ENCODE results near the gene TEX11. TPM values are rescaled to one million over a fixed set of nuclear protein-coding genes. Genes with fewer than 3 reads are reported as not detected.

The TEX11 gene
- total and polyA plus RNA-seq, 10 of the 15 experiments (the other 5 are each of a cell fraction or from before 2014, with no cell fraction given) = not detected

GRCh38 chrX:70878902-70879301 is 29.6 kb downstream of the TEX11 start:
- POLR2A ChIA-PET = no interaction called here
- Histone ChIP-seq H3K4me2 (ENCODE audit: control insufficient read depth, insufficient read depth) (no peak overlapping the region), H3K36me3 (ENCODE audit: control insufficient read depth in 2 of 2, insufficient read depth in 2 of 2, low read length in 1 of 2) (no peaks in the 10 kb centered on the region), H3K9me3 (replicated peaks; ENCODE audit: control insufficient read depth, insufficient read depth, low read length) (no peaks in the 10 kb centered on the region), H3K27me3 (replicated peaks in 1 of 2; ENCODE audit: control insufficient read depth in 2 of 2, insufficient read depth in 2 of 2, low read length in 1 of 2) (no peaks in the 10 kb centered on the region), H3K4me3 (no peak overlapping the region), H3K4me1 (ENCODE audit: control insufficient read depth, insufficient read depth, low read length) (no peaks in the 10 kb centered on the region), H4K20me1 (ENCODE audit: control insufficient read depth, insufficient read depth) (no peaks in the 10 kb centered on the region), H2AFZ (ENCODE audit: control insufficient read depth, low read depth, low read length) (no peak overlapping the region), H3K9ac (ENCODE audit: control insufficient read depth, insufficient read depth, low read length) (no peak overlapping the region), H3K79me2 (ENCODE audit: control insufficient read depth, insufficient read depth, low read length) (no peaks in the 10 kb centered on the region), H3K27ac (ENCODE audit: control insufficient read depth, insufficient read depth) (no peak overlapping the region)
- CTCF ChIA-PET = no interaction called here
- 5% methylated on average over 2 of the region's 2 CpGs for WGBS (ENCODE audit: insufficient coverage, insufficient replicate concordance, low lambda C conversion rate, missing lambda C conversion rate)
- ATAC-seq = no peak; the same call in 2 of the 3 replicates
- no TSS peak for BruUV-seq (replicated peaks)
- in situ Hi-C loops (cut with MboI) (no loop called here), intact Hi-C loops (cut with micrococcal nuclease; ENCODE audit: unreplicated experiment) (no loop called here)
- SMC1A ChIA-PET (ENCODE audit: uncharacterized antibody, unreplicated experiment) = no interaction called here
- RAD21 ChIA-PET (ENCODE audit: unreplicated experiment) = no interaction called here
- FAIRE-seq = no peak
- peak; percentile 1 for DNase-seq (ENCODE audit: low read depth, low spot score)
- TF ChIP-seq RUNX3 (IDR thresholded peaks at IDR 0.05; ENCODE audit: low read length) (peak; percentile 58), RELA (IDR thresholded peaks at IDR 0.05; ENCODE audit: borderline replicate concordance, partially characterized antibody) (no peak)

DNA sequence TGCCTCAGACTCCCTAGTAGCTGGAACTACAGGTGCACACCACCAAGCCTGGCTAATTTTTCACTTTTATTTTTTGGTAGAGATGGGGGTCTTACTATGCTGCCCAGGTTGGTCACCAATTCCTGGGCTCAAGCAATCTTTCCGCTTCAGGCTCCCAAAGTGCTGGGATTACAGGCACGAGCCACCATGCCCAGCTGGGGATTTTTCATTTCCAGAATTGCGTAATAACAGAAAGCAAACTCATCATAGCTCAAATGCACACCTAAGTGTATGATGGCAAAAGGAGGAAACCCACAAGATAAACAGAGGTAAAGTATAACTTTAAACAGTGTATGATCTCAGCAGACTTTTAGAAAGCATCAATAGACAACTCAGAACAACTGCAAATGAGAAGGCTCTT is 56.2 kb downstream of the TEX11 start:
- DNase-seq (ENCODE audit: low read depth, low spot score) (no peak), FAIRE-seq (no peak), ATAC-seq (no peak)
- ChIA-PET POLR2A (no interaction called here), RAD21 (ENCODE audit: unreplicated experiment) (no interaction called here), CTCF (no interaction called here), SMC1A (ENCODE audit: uncharacterized antibody, unreplicated experiment) (no interaction called here)
- H3K27ac ChIP-seq (ENCODE audit: control insufficient read depth, insufficient read depth) = no peak overlapping the region
- H3K79me2 ChIP-seq (ENCODE audit: control insufficient read depth, insufficient read depth, low read length) = no peaks in the 10 kb centered on the region
- H3K36me3 ChIP-seq (ENCODE audit: control insufficient read depth in 2 of 2, insufficient read depth in 2 of 2, low read length in 1 of 2) = no peaks in the 10 kb centered on the region
- no peaks in the 10 kb centered on the region for H3K27me3 ChIP-seq (replicated peaks in 1 of 2; ENCODE audit: control insufficient read depth in 2 of 2, insufficient read depth in 2 of 2, low read length in 1 of 2)
- no peak overlapping the region for H3K9ac ChIP-seq (ENCODE audit: control insufficient read depth, insufficient read depth, low read length)
- 45% methylated on average over 3 of the region's 3 CpGs for WGBS (ENCODE audit: insufficient coverage, insufficient replicate concordance, low lambda C conversion rate, missing lambda C conversion rate)
- BruUV-seq (replicated peaks) = no TSS peak
- no peak overlapping the region for H2AFZ ChIP-seq (ENCODE audit: control insufficient read depth, low read depth, low read length)
- no peak overlapping the region for H3K4me2 ChIP-seq (ENCODE audit: control insufficient read depth, insufficient read depth)
- H3K9me3 ChIP-seq (replicated peaks; ENCODE audit: control insufficient read depth, insufficient read depth, low read length) = no peaks in the 10 kb centered on the region
- H4K20me1 ChIP-seq (ENCODE audit: control insufficient read depth, insufficient read depth) = no peaks in the 10 kb centered on the region
- TF ChIP-seq STAT1 (conservative IDR thresholded peaks at IDR 0.05) = no peak
- TF ChIP-seq ZBTB4 (CRISPR knock-in tag; IDR thresholded peaks at IDR 0.05) = no peak
- no peak for TF ChIP-seq PAX5 (IDR thresholded peaks at IDR 0.05; ENCODE audit: borderline replicate concordance, low read depth, low read length)
- TF ChIP-seq RB1 (IDR thresholded peaks at IDR 0.05; ENCODE audit: borderline replicate concordance) = no peak
- TF ChIP-seq ATF7 (IDR thresholded peaks at IDR 0.05; ENCODE audit: low read depth) = no peak
- TF ChIP-seq TCF3 (IDR thresholded peaks at IDR 0.05; ENCODE audit: borderline replicate concordance, insufficient read depth, low read depth, low read length) = no peak
- TF ChIP-seq CHD1 (IDR thresholded peaks at IDR 0.05; ENCODE audit: low read depth, low read length) = no peak
- no peak for TF ChIP-seq PAX8 (IDR thresholded peaks at IDR 0.05)
- TF ChIP-seq NFYB (IDR thresholded peaks at IDR 0.05; ENCODE audit: insufficient read depth, low read depth, low read length) = no peak
- no peak overlapping the region for H3K4me3 ChIP-seq
- in situ Hi-C loops (cut with MboI) (no loop called here), intact Hi-C loops (cut with micrococcal nuclease; ENCODE audit: unreplicated experiment) (no loop called here)
- no peaks in the 10 kb centered on the region for H3K4me1 ChIP-seq (ENCODE audit: control insufficient read depth, insufficient read depth, low read length)

Measured in GM12878 (cell line).